ENCODE results near the gene DNM2. TPM values are rescaled to one million over a fixed set of nuclear protein-coding genes. Genes with fewer than 3 reads are reported as not detected.

The DNM2 gene
- total RNA-seq, 6 experiments from 2014 or later, result 54.0 to 86.9 (median 68.3) TPM

GRCh38 chr19:10747271-10747670 lies 29.4 kb downstream of the DNM2 start:
- ATAC-seq, result no peak

DNA sequence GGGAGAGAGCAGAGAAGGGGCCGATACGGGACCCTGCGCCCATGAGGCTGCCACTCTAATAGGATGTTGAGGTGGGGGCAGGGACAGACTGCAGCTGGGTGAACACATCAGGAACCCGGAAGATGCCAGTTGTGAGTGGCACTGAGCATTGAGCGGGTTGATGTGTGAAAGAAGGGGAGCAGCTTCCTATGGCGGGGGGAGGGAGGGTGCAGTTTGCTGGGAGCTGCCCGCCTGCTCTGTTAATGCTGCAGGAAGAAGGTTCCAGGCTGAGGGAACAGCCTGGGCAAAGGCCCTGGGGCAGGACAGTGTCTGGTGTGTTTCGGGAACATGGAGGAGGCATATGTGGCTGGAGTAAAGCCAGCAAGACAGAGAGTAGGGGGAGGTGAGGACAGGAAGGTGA lies 29.8 kb downstream of the DNM2 start:
- H3K27ac ChIP-seq, result no peak overlapping the region
- H3K27me3 ChIP-seq, result no peaks in the 10 kb centered on the region
- H3K4me1 ChIP-seq, result peaks cover 3 to 77% (median 36%) of the 10 kb centered on the region in 4 donors
- intact Hi-C loops (cut with DNase I), result no loop called here
- H3K9me3 ChIP-seq, result no peaks in the 10 kb centered on the region
- no peaks in the 10 kb centered on the region for H3K36me3 ChIP-seq
- TF ChIP-seq, protein P1, sequence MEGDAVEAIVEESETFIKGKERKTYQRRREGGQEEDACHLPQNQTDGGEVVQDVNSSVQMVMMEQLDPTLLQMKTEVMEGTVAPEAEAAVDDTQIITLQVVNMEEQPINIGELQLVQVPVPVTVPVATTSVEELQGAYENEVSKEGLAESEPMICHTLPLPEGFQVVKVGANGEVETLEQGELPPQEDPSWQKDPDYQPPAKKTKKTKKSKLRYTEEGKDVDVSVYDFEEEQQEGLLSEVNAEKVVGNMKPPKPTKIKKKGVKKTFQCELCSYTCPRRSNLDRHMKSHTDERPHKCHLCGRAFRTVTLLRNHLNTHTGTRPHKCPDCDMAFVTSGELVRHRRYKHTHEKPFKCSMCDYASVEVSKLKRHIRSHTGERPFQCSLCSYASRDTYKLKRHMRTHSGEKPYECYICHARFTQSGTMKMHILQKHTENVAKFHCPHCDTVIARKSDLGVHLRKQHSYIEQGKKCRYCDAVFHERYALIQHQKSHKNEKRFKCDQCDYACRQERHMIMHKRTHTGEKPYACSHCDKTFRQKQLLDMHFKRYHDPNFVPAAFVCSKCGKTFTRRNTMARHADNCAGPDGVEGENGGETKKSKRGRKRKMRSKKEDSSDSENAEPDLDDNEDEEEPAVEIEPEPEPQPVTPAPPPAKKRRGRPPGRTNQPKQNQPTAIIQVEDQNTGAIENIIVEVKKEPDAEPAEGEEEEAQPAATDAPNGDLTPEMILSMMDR (IDR thresholded peaks at IDR 0.05), result no peak
- no peak for TF ChIP-seq POLR2A (IDR thresholded peaks at IDR 0.05)
- ATAC-seq (no peak), DNase-seq (no peak)
- WGBS (ENCODE audit: insufficient coverage, low coverage, low lambda C conversion rate, missing lambda C conversion rate), result 67% methylated on average over 1 of the region's 8 CpGs
- no peak overlapping the region for H3K4me3 ChIP-seq

More at GRCh38 chr19:10747271-10747670, 29.4 kb downstream of the DNM2 start:
- Histone ChIP-seq H3K4me3 (no peak overlapping the region), H3K36me3 (no peaks in the 10 kb centered on the region), H3K9me3 (no peaks in the 10 kb centered on the region), H3K27me3 (no peaks in the 10 kb centered on the region), H3K27ac (no peak overlapping the region), H3K4me1 (peaks cover 3 to 77% (median 36%) of the 10 kb centered on the region in 4 donors)
- intact Hi-C loops (cut with DNase I), result no loop called here
- TF ChIP-seq POLR2A (IDR thresholded peaks at IDR 0.05), result no peak
- TF ChIP-seq, protein P1 (IDR thresholded peaks at IDR 0.05), result no peak
- no peak for DNase-seq
- WGBS (ENCODE audit: insufficient coverage, low coverage, low lambda C conversion rate, missing lambda C conversion rate), result 15% methylated on average over 5 of the region's 6 CpGs

DNA sequence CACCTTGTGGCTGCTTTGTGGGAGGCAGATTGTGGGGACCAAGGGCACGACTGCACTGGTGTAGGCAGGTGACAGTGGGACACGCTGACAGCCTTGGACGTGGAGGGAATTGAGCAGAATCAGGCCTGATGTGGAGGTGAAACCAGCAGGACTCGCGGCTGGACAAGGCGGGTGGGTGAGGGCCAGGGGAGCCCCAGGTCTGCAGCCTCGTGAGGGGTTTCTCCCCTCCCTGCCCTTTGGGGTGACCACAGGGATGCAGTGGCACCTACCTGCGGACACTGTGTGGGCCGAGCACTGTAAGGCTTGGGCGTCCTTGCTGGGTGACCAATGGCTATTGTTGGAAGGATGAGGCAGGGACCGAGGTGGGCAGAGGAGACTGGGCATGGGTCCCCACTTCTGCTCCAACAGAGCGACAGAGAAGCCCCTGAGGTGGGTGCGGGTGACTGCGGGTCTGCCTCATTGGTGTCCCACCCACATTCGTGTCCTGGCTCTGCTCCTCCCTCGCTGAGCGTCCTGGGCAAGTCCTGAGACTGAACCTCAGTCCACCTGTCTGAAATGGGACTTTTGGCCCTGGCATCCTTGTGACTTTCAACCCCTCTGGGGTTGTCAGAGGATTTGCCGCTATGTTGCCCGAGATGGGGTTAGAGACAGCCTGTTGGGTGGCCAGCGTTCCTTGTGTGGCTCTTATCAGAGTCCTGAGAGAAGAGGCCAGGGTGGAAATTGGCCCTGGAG lies 30.5 kb downstream of the DNM2 start:
- WGBS (ENCODE audit: insufficient coverage, low coverage, low lambda C conversion rate, missing lambda C conversion rate), result no CpG with 5 or more reads among the region's 20 CpGs
- no peaks in the 10 kb centered on the region for H3K36me3 ChIP-seq
- peak overlapping the region; percentile 28 to 82 (median 67) for H3K27ac ChIP-seq
- ATAC-seq (peak in 2 of 4 donors; percentile 6 to 10), DNase-seq (no peak)
- TF ChIP-seq, protein P1 (IDR thresholded peaks at IDR 0.05), result no peak
- no peak for TF ChIP-seq POLR2A (IDR thresholded peaks at IDR 0.05)
- H3K4me3 ChIP-seq, result no peak overlapping the region
- peaks cover 3 to 76% (median 36%) of the 10 kb centered on the region in 4 donors for H3K4me1 ChIP-seq
- intact Hi-C loops (cut with DNase I), result no loop called here
- no peaks in the 10 kb centered on the region for H3K27me3 ChIP-seq
- no peaks in the 10 kb centered on the region for H3K9me3 ChIP-seq

DNA sequence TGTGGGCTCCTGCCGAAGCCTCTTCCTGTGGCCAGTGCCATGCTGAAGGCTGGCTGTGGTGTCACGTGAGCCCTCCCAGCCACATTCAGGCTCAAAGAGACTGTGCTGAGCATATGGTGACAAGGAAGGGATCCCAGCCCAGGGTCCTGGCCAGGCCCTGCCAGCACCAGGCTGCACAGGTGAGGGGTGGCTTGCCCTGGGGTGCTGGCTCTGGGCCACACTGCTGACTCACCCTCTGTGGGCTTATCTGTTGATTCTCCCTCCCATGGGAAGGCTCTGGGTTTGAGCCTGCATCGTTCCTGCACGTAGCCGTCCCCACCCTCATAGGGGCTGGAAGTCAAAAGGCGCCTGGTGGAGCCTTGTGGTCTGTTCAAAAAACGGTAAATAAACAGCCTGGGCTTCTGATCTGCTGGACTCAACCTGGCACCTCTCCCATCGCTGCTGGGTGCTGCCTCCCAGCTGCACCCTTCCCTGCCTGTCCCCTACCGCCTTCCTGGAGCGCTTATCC lies 31.1 kb downstream of the DNM2 start:
- DNase-seq (peak; percentile 74 to 94 (median 75)), ATAC-seq (peak; percentile 56 to 72 (median 64))
- H3K27me3 ChIP-seq, result no peaks in the 10 kb centered on the region
- H3K36me3 ChIP-seq, result no peaks in the 10 kb centered on the region
- WGBS (ENCODE audit: insufficient coverage, low coverage, low lambda C conversion rate, missing lambda C conversion rate), result no CpG with 5 or more reads among the region's 10 CpGs
- H3K4me1 ChIP-seq, result peaks cover under 1 to 70% (median 33%) of the 10 kb centered on the region in 4 donors
- H3K4me3 ChIP-seq, result no peak overlapping the region
- no peaks in the 10 kb centered on the region for H3K9me3 ChIP-seq
- no peak for TF ChIP-seq POLR2A (IDR thresholded peaks at IDR 0.05)
- TF ChIP-seq, protein P1 (IDR thresholded peaks at IDR 0.05), result peak in 1 of 4 donors; percentile 7
- peak overlapping the region; percentile 28 to 82 (median 67) for H3K27ac ChIP-seq
- intact Hi-C loops (cut with DNase I), result no loop called here
